Heart left ventricle (tissue), 16 donors: Measurements from ENCODE around the gene PSMG1. TPM values are rescaled to one million over a fixed set of nuclear protein-coding genes. Genes with fewer than 3 reads are reported as not detected.

Source experiments
- ATAC-seq, 4 donors: fragments of 200-7000 bp; cut with Tn5 transposase; one replicate each; pipeline ENCODE4 v1.9.1; 2020 to 2022; ENCODE audit warnings: moderate library complexity in 4 of 4, mild to moderate bottlenecking in 3 of 4, moderate number of reproducible peaks in 1 of 4
- DNase-seq, 5 donors: peaks; one replicate each; pipeline ENCODE4 v3.0.0-alpha.2; 2020
- H3K27ac ChIP-seq, 12 donors: fragments of 200-600 bp; sonication (generic) in 4 of 12; one replicate each; pipeline versions ENCODE4 v1.5.0 to v1.8.0; 2016 to 2022; ENCODE audit warnings: mild to moderate bottlenecking in 2 of 12
- H3K27me3 ChIP-seq, 9 donors: fragments of 200-600 bp; sonication (generic) in 2 of 9; one replicate each; pipeline versions ENCODE4 v1.5.1 to v1.8.0; 2016 to 2022; ENCODE audit warnings: mild to moderate bottlenecking in 3 of 9
- H3K36me3 ChIP-seq, 9 donors: fragments of 200-600 bp; sonication (generic) in 2 of 9; one replicate each; pipeline versions ENCODE4 v1.5.0 to v1.8.0; 2018 to 2022; ENCODE audit warnings: mild to moderate bottlenecking in 2 of 9
- H3K4me1 ChIP-seq, 12 donors: fragments of 200-600 bp; sonication (generic) in 4 of 12; one replicate each; pipeline versions ENCODE4 v1.5.0 to v1.8.0; 2016 to 2022; ENCODE audit warnings: mild to moderate bottlenecking in 3 of 12
- H3K4me3 ChIP-seq, 12 donors: fragments of 200-600 bp; sonication (generic) in 4 of 12; one replicate each; pipeline versions ENCODE4 v1.5.0 to v1.8.0; 2017 to 2022; ENCODE audit warnings: mild to moderate bottlenecking in 9 of 12, moderate library complexity in 4 of 12
- H3K9me3 ChIP-seq, 12 donors: fragments of 200-600 bp; sonication (generic) in 4 of 12; one replicate each; pipeline versions ENCODE4 v1.5.0 to v1.8.0; 2016 to 2022; ENCODE audit warnings: mild to moderate bottlenecking in 1 of 12
- CTCF ChIP-seq, 12 donors: fragments of 200-600 bp; sonication (generic) in 4 of 12; IDR thresholded peaks; one replicate each; pipeline versions ENCODE4 v1.5.0 to v1.8.0; 2018 to 2022; ENCODE audit warnings: antibody characterized with exemption in 12 of 12, mild to moderate bottlenecking in 5 of 12
- POLR2A ChIP-seq, 2 donors: fragments of 450-650 bp; IDR thresholded peaks; one replicate each; pipeline ENCODE4 v1.6.1; 2017; ENCODE audit warnings: antibody characterized with exemption in 2 of 2, mild to moderate bottlenecking in 2 of 2, moderate library complexity in 2 of 2
- WGBS, 4 donors: extraction: QIAGEN DNeasy Blood & Tissue Kit in 2 of 4; methylation state at CpG; one replicate each; pipeline versions ENCODE4 v1.1.5 to v1.1.7; 2013 to 2018; 5-methylcytosine and 5-hydroxymethylcytosine counted together
- intact Hi-C, 10 donors: fragments of 100-400 bp; cut with DNase I; formaldehyde crosslinking; loops; one replicate each; pipeline versions ENCODE4 v1.11.1 to v1.14.2; 2022
- long read RNA-seq, 3 donors: library from polyadenylated mRNA; unstranded; transcript quantifications; one replicate each; pipeline ENCODE4 v2.0.0, GENCODE V29; 2020 to 2021
- polyA plus RNA-seq, 2 donors: library from polyadenylated mRNA; stranded (reverse); fragments of 200-250 nt; gene quantifications; one replicate each; pipeline ENCODE4 v1.2.3, GENCODE V29; 2013
- total RNA-seq, 9 donors: library from RNA; depleted of rRNA in 2 of 9; stranded (reverse); fragments of >200 nt in 2 of 9; fragmentation: NEBNext Ultra II Directional in 3 of 9; extraction: Animal tissue kit (Norgen Biotek cat#: 25700) in 3 of 9; gene quantifications; one replicate each; pipeline versions ENCODE4 v1.1.0 to v1.2.4, GENCODE V29; 2016 to 2023
- donor health status: ischemic (EF 13 %, LVEDD 7.1; RV severe dilation, severe dysfunction).
- donor health status: healthy with polysubstance abuse.
- donor health status: DM: no; HTN: yes; CAD: no.
- donor health status: DM: no; HTN: no; CAD: no.
- donor health status: ischemic (EF 25% LVEDD 6.9; RV normal size, moderate dysfunction).
- donor health status: ischemic (EF 25% LVEDD 5.7; RV mildly dilated, moderate dysfunction).
- donor health status: healthy.
- donor health status: DM: yes; HTN: yes; CAD: no.
- donor health status: ischemic (EF 35%, LVEDD 5.7; RV mildly dilated, moderate dysfunction).
- donor health status: nonischemic (EF 11% LVEDD 7.7; RV severe dilation, severe dysfunction).
- donor health status: DM: yes; HTN: yes; CAD: no.
- donor health status: PGD.
- donor health status: ischemic (EF 29% LVEDD 5.4; RV normal size, mild dysfunction).
- donor health status: nonischemic (EF 23%, LVEDD 6.1; RV moderate dilation, normal function).

Gene PSMG1
- total RNA-seq (10 to 100 TPM; 12.0 to 31.6 (median 25.3) TPM), polyA plus RNA-seq (10 to 100 TPM; 34.5 to 35.2 TPM)
- long read RNA-seq, donor 1, transcript PSMG1-201 (7 exons, 2,154 nt) = major isoform, 9 of 10 reads
- long read RNA-seq, donor 1, partial matches to known transcripts = 0 of 10 reads
- long read RNA-seq, donor 1, other reads (novel, unspliced or antisense) = 1 of 10 reads
- long read RNA-seq, donor 2, transcript PSMG1-201 (7 exons, 2,154 nt) = major isoform, 24 of 27 reads
- long read RNA-seq, donor 2, partial matches to known transcripts = 0 of 27 reads
- long read RNA-seq, donor 2, other reads (novel, unspliced or antisense) = 3 of 27 reads
- long read RNA-seq, donor 3, transcript PSMG1-201 (7 exons, 2,154 nt) = major isoform, 7 of 8 reads
- long read RNA-seq, donor 3, partial matches to known transcripts = 0 of 8 reads
- long read RNA-seq, donor 3, other reads (novel, unspliced or antisense) = 0 of 8 reads

GRCh38 chr21:39183272-39184049 is at the start of gene PSMG1:
PSMG1 (minus strand) TSS chr21:39183451; CDS start chr21:39183385, 66 bp downstream.
- H3K9me3 ChIP-seq = no peaks in the 10 kb centered on the region

GRCh38 chr21:39232861-39233291 is 49.6 kb upstream of the PSMG1 start:
- H3K27ac ChIP-seq = no peak overlapping the region
- TF ChIP-seq CTCF (IDR thresholded peaks at IDR 0.05) (no peak), POLR2A (IDR thresholded peaks at IDR 0.05) (no peak)
- peaks cover 0 to 100% (median 94%) of the 10 kb centered on the region in 9 donors for H3K36me3 ChIP-seq
- ATAC-seq (no peak), DNase-seq (no peak)
- H3K27me3 ChIP-seq = no peaks in the 10 kb centered on the region
- no peaks in the 10 kb centered on the region for H3K9me3 ChIP-seq
- H3K4me3 ChIP-seq = no peak overlapping the region
- WGBS, 4 donors = 83 to 91% (median 88%) methylated on average over 3 of the region's 3 CpGs
- H3K4me1 ChIP-seq = no peaks in the 10 kb centered on the region
- intact Hi-C loops = no loop called here

More at GRCh38 chr21:39183272-39184049, at the start of gene PSMG1:
- ATAC-seq (peak; percentile 97 to 98 (median 98)), DNase-seq (peak; percentile 94 to 97 (median 95))
- Histone ChIP-seq H3K27me3 (no peaks in the 10 kb centered on the region), H3K4me3 (peak within 1 kb of the TSS; percentile 72 to 97 (median 86)), H3K27ac (peak within 1 kb of the TSS; percentile 82 to 96 (median 92)), H3K4me1 (peaks cover 0 to 24% (median 14%) of the 10 kb centered on the region in 12 donors), H3K36me3 (peaks cover 0 to 16% (median 4%) of the 10 kb centered on the region in 9 donors)
- 0% methylated on average over 25 to 76 of the region's 76 CpGs for WGBS, 4 donors
- TF ChIP-seq CTCF (IDR thresholded peaks at IDR 0.05) = peak in 1 of 12 donors; percentile 14
- TF ChIP-seq POLR2A (IDR thresholded peaks at IDR 0.05) = peak in 1 of 2 donors; percentile 72
- intact Hi-C loops = loop anchor here in 5 of 10 donors (5.0 to 10.0 kb wide), 2 partner anchors 201 to 204 kb away; a partner anchor contains a TSS

GRCh38 chr21:39224930-39225329 is 41.7 kb upstream of the PSMG1 start:
- intact Hi-C loops = loop anchor here in 1 of 10 donors (5.0 kb wide), 1 partner anchor 37 kb away; no protein-coding TSS in a partner anchor
- TF ChIP-seq POLR2A (IDR thresholded peaks at IDR 0.05) (no peak), CTCF (IDR thresholded peaks at IDR 0.05) (no peak)
- DNase-seq = no peak
- H3K27me3 ChIP-seq = no peaks in the 10 kb centered on the region
- WGBS, 4 donors = 95 to 100% (median 97%) methylated on average over 3 of the region's 3 CpGs
- H3K36me3 ChIP-seq = peaks cover 0 to 98% (median 70%) of the 10 kb centered on the region in 9 donors
- no peaks in the 10 kb centered on the region for H3K9me3 ChIP-seq
- H3K4me3 ChIP-seq = no peak overlapping the region
- no peak overlapping the region for H3K27ac ChIP-seq
- peaks cover 0 to 5% (median 0%) of the 10 kb centered on the region in 12 donors for H3K4me1 ChIP-seq
- no peak for ATAC-seq
